Progenitor cell of endocrine pancreas (in vitro differentiated cells): ENCODE results near the gene DCBLD1. TPM values are rescaled to one million over a fixed set of nuclear protein-coding genes. Genes with fewer than 3 reads are reported as not detected.

Experiments
- DNase-seq: peaks from one replicate; pipeline ENCODE4 v3.0.0; 2021; ENCODE audit warnings: low spot score; ENCODE audit not compliant: unreplicated experiment
- H3K27ac Mint-ChIP-seq: 2 replicates; pipeline ENCODE4 v1.8.0; 2021; ENCODE audit warnings: mild to moderate bottlenecking, moderate library complexity, mixed read lengths
- H3K27me3 Mint-ChIP-seq: 2 replicates; pipeline ENCODE4 v1.8.0; 2021; ENCODE audit warnings: mixed read lengths
- H3K36me3 Mint-ChIP-seq: 2 replicates; pipeline ENCODE4 v1.8.0; 2022; ENCODE audit warnings: mixed read lengths; ENCODE audit not compliant: insufficient read depth
- H3K4me1 Mint-ChIP-seq: 2 replicates; pipeline ENCODE4 v1.8.0; 2021; ENCODE audit warnings: low read depth, mixed read lengths
- H3K4me3 Mint-ChIP-seq: 2 replicates; pipeline ENCODE4 v1.8.0; 2021; ENCODE audit warnings: low read depth, mild to moderate bottlenecking, moderate library complexity, mixed read lengths
- H3K9me3 Mint-ChIP-seq: 2 replicates; pipeline ENCODE4 v1.8.0; 2021; ENCODE audit warnings: low read depth, mixed read lengths
- total RNA-seq: library from RNA; stranded (reverse); gene quantifications from 2 replicates; pipeline ENCODE4 v1.2.1, GENCODE V29; 2021
- TF ChIP-seq, protein P1 (sequence below): fragments of 200-600 bp; sonication (generic); IDR thresholded peaks from one replicate; pipeline ENCODE4 v1.5.0; 2021; ENCODE audit warnings: antibody characterized with exemption, mild to moderate bottlenecking; ENCODE audit not compliant: unreplicated experiment

The DCBLD1 gene
- total RNA-seq, 1 donor from 2014 or later, result 37.4 TPM

DNA sequence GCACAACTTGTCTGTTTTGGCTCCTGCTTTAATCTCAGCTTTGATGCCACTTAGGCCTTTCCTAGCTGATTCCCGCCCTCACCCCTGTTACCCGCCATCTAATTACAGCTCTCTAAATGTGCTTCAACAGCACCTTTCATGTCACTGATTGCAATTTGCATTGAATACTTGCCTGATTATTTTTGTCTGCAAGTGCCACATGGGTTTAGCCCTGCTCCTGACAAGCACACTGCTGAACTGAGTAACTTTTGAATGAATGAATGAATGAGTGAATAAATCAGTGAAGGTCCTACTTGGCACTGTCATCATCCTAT lies 591 bp upstream of the DCBLD1 start:
- Mint-ChIP-seq H3K36me3 (peaks cover 6% of the 10 kb centered on the region), H3K9me3 (peaks cover 1% of the 10 kb centered on the region), H3K27ac (peak overlapping the region; percentile 88), H3K4me3 (peak overlapping the region; percentile 79), H3K27me3 (peaks cover 8% of the 10 kb centered on the region), H3K4me1 (peaks cover 45% of the 10 kb centered on the region)
- TF ChIP-seq, protein P1, sequence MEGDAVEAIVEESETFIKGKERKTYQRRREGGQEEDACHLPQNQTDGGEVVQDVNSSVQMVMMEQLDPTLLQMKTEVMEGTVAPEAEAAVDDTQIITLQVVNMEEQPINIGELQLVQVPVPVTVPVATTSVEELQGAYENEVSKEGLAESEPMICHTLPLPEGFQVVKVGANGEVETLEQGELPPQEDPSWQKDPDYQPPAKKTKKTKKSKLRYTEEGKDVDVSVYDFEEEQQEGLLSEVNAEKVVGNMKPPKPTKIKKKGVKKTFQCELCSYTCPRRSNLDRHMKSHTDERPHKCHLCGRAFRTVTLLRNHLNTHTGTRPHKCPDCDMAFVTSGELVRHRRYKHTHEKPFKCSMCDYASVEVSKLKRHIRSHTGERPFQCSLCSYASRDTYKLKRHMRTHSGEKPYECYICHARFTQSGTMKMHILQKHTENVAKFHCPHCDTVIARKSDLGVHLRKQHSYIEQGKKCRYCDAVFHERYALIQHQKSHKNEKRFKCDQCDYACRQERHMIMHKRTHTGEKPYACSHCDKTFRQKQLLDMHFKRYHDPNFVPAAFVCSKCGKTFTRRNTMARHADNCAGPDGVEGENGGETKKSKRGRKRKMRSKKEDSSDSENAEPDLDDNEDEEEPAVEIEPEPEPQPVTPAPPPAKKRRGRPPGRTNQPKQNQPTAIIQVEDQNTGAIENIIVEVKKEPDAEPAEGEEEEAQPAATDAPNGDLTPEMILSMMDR, result no peak
- DNase-seq, result no peak

DNA sequence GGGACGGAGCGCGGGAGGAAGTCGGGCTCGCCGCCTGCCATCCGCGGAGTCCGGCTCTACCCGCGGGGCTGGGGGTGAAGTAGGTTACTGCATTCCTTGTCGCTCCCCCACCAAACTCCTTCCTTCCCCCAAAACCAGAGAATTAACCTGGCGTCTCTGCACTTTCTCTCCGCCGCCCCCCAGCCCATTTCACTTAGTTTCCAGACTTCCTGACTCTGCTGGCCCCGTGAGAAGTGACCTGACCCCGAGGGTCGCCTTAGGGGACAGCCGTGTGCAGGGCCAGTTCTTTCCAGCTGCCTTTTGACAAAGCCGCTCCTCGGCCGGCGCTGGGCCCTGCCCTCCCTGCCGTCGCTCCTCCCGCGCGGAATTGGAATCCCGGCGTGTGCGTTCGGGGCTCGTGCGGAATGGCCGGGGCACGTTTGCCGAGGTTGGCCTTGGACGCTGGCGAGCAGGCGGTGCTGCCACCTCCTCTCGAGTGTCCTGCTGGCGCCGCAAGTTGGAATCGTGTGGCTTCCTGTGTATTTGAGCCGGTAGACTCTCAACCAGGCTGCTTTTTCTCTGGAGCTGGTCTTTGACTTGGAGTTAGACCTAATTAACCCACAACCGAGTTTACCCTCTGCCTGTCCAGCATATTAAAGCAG lies 650 bp downstream of the DCBLD1 start:
- Mint-ChIP-seq H3K27ac (peak overlapping the region; percentile 97), H3K27me3 (peaks cover 8% of the 10 kb centered on the region), H3K36me3 (peaks cover 17% of the 10 kb centered on the region), H3K4me1 (peaks cover 42% of the 10 kb centered on the region), H3K9me3 (peaks cover 5% of the 10 kb centered on the region), H3K4me3 (peak overlapping the region; percentile 91)
- DNase-seq, result peak; percentile 63
- TF ChIP-seq, protein P1, result no peak

DNA sequence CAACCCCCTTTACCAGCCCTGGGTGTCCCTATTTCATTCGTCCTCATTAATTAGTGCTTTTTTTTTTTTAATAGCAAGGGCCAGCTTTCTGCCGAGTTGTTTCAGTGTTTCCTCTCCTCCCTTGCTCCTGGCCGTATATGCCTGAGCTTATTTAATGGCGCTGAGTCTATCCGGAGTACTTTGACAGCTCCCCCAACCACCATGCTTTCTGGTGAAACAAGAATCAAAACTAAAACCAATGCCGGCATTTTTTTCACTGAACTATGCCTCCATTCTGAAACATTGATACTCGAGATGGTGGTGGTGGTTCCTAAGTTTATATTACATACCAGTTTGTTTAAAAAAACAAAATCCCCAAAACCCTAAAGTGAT lies 1.2 kb downstream of the DCBLD1 start:
- H3K27ac Mint-ChIP-seq, result peak overlapping the region; percentile 97
- H3K36me3 Mint-ChIP-seq, result peaks cover 17% of the 10 kb centered on the region

GRCh38 chr6:117484052-117484646 lies 1.7 kb downstream of the DCBLD1 start:
- Mint-ChIP-seq H3K4me1 (peaks cover 37% of the 10 kb centered on the region), H3K27ac (no peak overlapping the region), H3K4me3 (peak overlapping the region; percentile 91), H3K27me3 (peaks cover 8% of the 10 kb centered on the region), H3K9me3 (peaks cover 8% of the 10 kb centered on the region), H3K36me3 (peaks cover 20% of the 10 kb centered on the region)
- TF ChIP-seq, protein P1, result no peak
- DNase-seq, result no peak

More for the DNA sequence above, 1.2 kb downstream of the DCBLD1 start:
- Mint-ChIP-seq H3K9me3 (peaks cover 5% of the 10 kb centered on the region), H3K27me3 (peaks cover 8% of the 10 kb centered on the region), H3K4me1 (peaks cover 39% of the 10 kb centered on the region), H3K4me3 (peak overlapping the region; percentile 91)
- no peak for DNase-seq
- TF ChIP-seq, protein P1, result no peak

GRCh38 chr6:117485433-117485832 lies 3.0 kb downstream of the DCBLD1 start:
- H3K36me3 Mint-ChIP-seq, result peaks cover 22% of the 10 kb centered on the region
- H3K27ac Mint-ChIP-seq, result no peak overlapping the region
- H3K9me3 Mint-ChIP-seq, result peaks cover 8% of the 10 kb centered on the region
- TF ChIP-seq, protein P1, result no peak
- peaks cover 30% of the 10 kb centered on the region for H3K4me1 Mint-ChIP-seq
- H3K27me3 Mint-ChIP-seq, result peaks cover 8% of the 10 kb centered on the region
- DNase-seq, result no peak
- H3K4me3 Mint-ChIP-seq, result peak overlapping the region; percentile 30
